Measurements from ENCODE around the gene ZFPM1. TPM values are rescaled to one million over a fixed set of nuclear protein-coding genes. Genes with fewer than 3 reads are reported as not detected.

ZFPM1 gene
- total RNA-seq, 3 donors from 2014 or later (not counting 1 experiment from before 2014, with no cell fraction given): 56.3 to 71.0 (median 64.6) TPM

DNA sequence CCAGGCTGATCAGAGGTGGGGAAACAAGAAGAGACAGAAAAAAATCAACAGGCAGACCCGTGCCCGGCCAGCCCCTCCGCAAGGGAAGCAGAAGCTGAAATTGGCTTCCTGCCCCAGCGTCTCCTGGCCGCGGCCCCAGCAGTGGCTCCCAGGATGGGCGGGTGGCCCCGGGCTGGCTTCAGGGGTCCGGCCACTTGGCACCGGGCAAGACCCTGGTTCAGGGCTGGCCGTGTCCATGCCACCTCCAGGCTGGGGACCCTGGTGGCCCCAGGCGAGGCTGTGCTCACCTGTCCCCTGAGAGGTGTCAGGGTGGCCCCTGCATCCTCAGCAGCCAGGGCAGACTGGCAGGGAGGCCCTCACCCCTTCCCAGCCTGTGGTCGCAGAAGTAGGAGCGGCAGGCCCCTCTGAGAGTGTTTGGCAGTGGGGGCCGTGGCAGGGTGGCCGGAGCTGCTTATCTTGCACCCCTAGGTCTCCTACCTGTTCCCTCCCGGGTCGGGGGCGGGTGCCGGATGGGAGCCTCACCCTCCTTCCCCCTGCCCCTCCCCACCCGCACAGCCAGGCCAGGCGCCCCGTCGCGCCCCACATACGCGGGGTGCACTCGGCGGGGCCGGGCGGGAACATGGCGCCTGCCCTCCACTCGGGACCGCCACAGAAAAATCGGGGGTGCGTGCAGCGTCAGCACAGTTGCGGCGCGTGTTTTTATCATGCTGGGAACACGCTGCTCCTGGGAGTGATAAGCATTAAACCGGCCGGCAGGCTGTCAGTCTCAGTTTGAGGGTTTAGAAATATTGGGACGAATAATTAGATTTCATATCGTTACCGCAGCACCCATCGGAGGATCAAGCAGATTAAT, 70.5 kb downstream of the ZFPM1 start:
- WGBS (ENCODE audit: insufficient coverage): 55% methylated on average over 44 of the region's 47 CpGs
- ATAC-seq (no peak), DNase-seq (no peak)
- H3K4me1 Mint-ChIP-seq: peaks cover 8 to 49% of the 10 kb centered on the region in 2 donors
- TF ChIP-seq, protein P1, sequence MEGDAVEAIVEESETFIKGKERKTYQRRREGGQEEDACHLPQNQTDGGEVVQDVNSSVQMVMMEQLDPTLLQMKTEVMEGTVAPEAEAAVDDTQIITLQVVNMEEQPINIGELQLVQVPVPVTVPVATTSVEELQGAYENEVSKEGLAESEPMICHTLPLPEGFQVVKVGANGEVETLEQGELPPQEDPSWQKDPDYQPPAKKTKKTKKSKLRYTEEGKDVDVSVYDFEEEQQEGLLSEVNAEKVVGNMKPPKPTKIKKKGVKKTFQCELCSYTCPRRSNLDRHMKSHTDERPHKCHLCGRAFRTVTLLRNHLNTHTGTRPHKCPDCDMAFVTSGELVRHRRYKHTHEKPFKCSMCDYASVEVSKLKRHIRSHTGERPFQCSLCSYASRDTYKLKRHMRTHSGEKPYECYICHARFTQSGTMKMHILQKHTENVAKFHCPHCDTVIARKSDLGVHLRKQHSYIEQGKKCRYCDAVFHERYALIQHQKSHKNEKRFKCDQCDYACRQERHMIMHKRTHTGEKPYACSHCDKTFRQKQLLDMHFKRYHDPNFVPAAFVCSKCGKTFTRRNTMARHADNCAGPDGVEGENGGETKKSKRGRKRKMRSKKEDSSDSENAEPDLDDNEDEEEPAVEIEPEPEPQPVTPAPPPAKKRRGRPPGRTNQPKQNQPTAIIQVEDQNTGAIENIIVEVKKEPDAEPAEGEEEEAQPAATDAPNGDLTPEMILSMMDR (IDR thresholded peaks at IDR 0.05): no peak
- Histone ChIP-seq H3K36me3 (ENCODE audit: control insufficient read depth, insufficient read depth, low read length) (peaks cover 9% of the 10 kb centered on the region), H3K27me3 (ENCODE audit: control insufficient read depth, insufficient read depth, low read length) (no peaks in the 10 kb centered on the region), H3K9me3 (ENCODE audit: control insufficient read depth, insufficient read depth, low read length) (no peaks in the 10 kb centered on the region), H3K4me1 (ENCODE audit: control insufficient read depth, insufficient read depth, low read length) (peaks cover 48% of the 10 kb centered on the region), H3K4me3 (ENCODE audit: low read length) (no peak overlapping the region), H3K27ac (ENCODE audit: low read length) (no peak overlapping the region)
- H3K27ac Mint-ChIP-seq: peak overlapping the region; percentile 41 to 65
- intact Hi-C loops (cut with micrococcal nuclease): no loop called here
- H3K4me3 Mint-ChIP-seq: no peak overlapping the region
- no peaks in the 10 kb centered on the region for H3K27me3 Mint-ChIP-seq (ENCODE audit: low read depth in 2 of 2)
- no peaks in the 10 kb centered on the region for H3K36me3 Mint-ChIP-seq
- H3K9me3 Mint-ChIP-seq: peaks cover 0 to 6% of the 10 kb centered on the region in 2 donors

DNA sequence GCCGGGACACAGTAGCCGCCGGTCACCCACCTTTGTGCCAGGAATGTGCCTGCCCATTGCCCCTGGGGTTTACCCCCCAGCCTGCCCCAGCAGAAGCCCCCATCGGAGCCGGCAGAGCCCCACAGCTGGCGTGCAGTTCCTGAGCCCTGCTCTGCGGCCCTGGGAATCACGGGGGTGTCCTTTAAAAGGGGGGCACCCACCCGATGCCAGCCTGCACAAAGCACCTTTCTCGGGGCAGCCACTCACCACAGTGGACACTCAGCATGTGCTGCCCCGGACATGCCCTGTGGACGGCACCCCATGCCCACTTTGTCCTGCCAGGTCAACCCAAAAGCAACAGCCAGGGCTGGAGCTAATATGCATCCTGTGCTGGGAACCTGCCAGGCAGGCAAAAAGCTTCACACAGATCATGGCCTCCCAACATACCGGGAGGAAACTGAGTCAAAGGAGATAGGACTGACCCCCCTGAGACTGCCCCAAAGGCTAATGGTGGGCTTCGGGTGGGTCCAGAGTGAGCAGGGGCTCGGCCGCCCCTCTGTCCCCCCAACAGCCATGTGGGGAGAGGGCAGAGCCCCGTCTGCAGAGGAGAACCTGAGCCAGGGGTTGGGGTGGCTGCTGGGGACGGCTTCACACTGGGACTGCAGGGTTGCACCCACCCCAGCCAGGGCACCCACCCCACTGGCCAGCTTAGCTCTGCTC, 71.3 kb downstream of the ZFPM1 start:
- no peak for ATAC-seq
- H3K36me3 ChIP-seq (ENCODE audit: control insufficient read depth, insufficient read depth, low read length): peaks cover 17% of the 10 kb centered on the region

GRCh38 chr16:88524973-88525662, 72.0 kb downstream of the ZFPM1 start:
- Histone ChIP-seq H3K4me1 (ENCODE audit: control insufficient read depth, insufficient read depth, low read length) (peaks cover 48% of the 10 kb centered on the region), H3K27ac (ENCODE audit: low read length) (no peak overlapping the region), H3K36me3 (ENCODE audit: control insufficient read depth, insufficient read depth, low read length) (peaks cover 23% of the 10 kb centered on the region), H3K9me3 (ENCODE audit: control insufficient read depth, insufficient read depth, low read length) (no peaks in the 10 kb centered on the region), H3K27me3 (ENCODE audit: control insufficient read depth, insufficient read depth, low read length) (no peaks in the 10 kb centered on the region), H3K4me3 (ENCODE audit: low read length) (no peak overlapping the region)
- intact Hi-C loops (cut with micrococcal nuclease): no loop called here
- ATAC-seq: no peak
- no peaks in the 10 kb centered on the region for H3K9me3 Mint-ChIP-seq
- H3K27me3 Mint-ChIP-seq (ENCODE audit: low read depth in 2 of 2): no peaks in the 10 kb centered on the region
- H3K36me3 Mint-ChIP-seq: no peaks in the 10 kb centered on the region
- no peak for DNase-seq
- 71% methylated on average over 18 of the region's 18 CpGs for WGBS (ENCODE audit: insufficient coverage)
- peaks cover 8 to 39% of the 10 kb centered on the region in 2 donors for H3K4me1 Mint-ChIP-seq
- no peak overlapping the region for H3K4me3 Mint-ChIP-seq
- TF ChIP-seq, protein P1 (IDR thresholded peaks at IDR 0.05): no peak
- peak overlapping the region; percentile 60 to 78 for H3K27ac Mint-ChIP-seq

More for the DNA sequence above, 71.3 kb downstream of the ZFPM1 start:
- Histone ChIP-seq H3K27me3 (ENCODE audit: control insufficient read depth, insufficient read depth, low read length) (no peaks in the 10 kb centered on the region), H3K9me3 (ENCODE audit: control insufficient read depth, insufficient read depth, low read length) (no peaks in the 10 kb centered on the region), H3K4me1 (ENCODE audit: control insufficient read depth, insufficient read depth, low read length) (peaks cover 48% of the 10 kb centered on the region), H3K4me3 (ENCODE audit: low read length) (no peak overlapping the region), H3K27ac (ENCODE audit: low read length) (no peak overlapping the region)
- peaks cover 8 to 43% of the 10 kb centered on the region in 2 donors for H3K4me1 Mint-ChIP-seq
- intact Hi-C loops (cut with micrococcal nuclease): no loop called here
- no peaks in the 10 kb centered on the region for H3K9me3 Mint-ChIP-seq
- TF ChIP-seq, protein P1 (IDR thresholded peaks at IDR 0.05): no peak
- WGBS (ENCODE audit: insufficient coverage): 86% methylated on average over 18 of the region's 18 CpGs
- H3K27me3 Mint-ChIP-seq (ENCODE audit: low read depth in 2 of 2): no peaks in the 10 kb centered on the region
- H3K36me3 Mint-ChIP-seq: no peaks in the 10 kb centered on the region
- DNase-seq: no peak
- H3K4me3 Mint-ChIP-seq: no peak overlapping the region
- peak overlapping the region in 1 of 2 donors; percentile 78 for H3K27ac Mint-ChIP-seq

All from natural killer cell (primary cell).